Loucy (cell line): ENCODE results near the gene NPB.

ENCODE experiments used
- H2AFZ ChIP-seq: fragments of 200-600 bp; sonication (generic); 2 replicates; pipeline ENCODE4 v1.6.0; 2016; ENCODE audit warnings: antibody characterized with exemption, mild to moderate bottlenecking, low read length, moderate library complexity
- H3F3A ChIP-seq: fragments of 200-600 bp; 2 replicates; pipeline ENCODE4 v1.6.0; 2016; ENCODE audit warnings: antibody characterized with exemption, low read depth, mild to moderate bottlenecking
- H3K27me3 ChIP-seq: fragments of 200-600 bp; sonication (generic); 2 replicates; pipeline ENCODE4 v1.6.1; 2014; ENCODE audit warnings: low read length, mild to moderate bottlenecking; ENCODE audit not compliant: insufficient read depth, poor library complexity, severe bottlenecking
- H3K36me3 ChIP-seq: fragments of 200-600 bp; sonication (generic); 2 replicates; pipeline ENCODE4 v1.6.1; 2016; ENCODE audit warnings: low read length; ENCODE audit not compliant: insufficient read depth
- H3K4me1 ChIP-seq: fragments of 200-600 bp; sonication (generic); 2 replicates; pipeline ENCODE4 v1.5.1; 2014; ENCODE audit warnings: low read length, mild to moderate bottlenecking; ENCODE audit not compliant: insufficient read depth, poor library complexity, severe bottlenecking
- H3K4me2 ChIP-seq: fragments of 200-600 bp; sonication (generic); 2 replicates; pipeline ENCODE4 v1.6.0; 2014; ENCODE audit warnings: antibody characterized with exemption, low read length, low read depth, mild to moderate bottlenecking; ENCODE audit not compliant: poor library complexity, severe bottlenecking
- H3K4me3 ChIP-seq: fragments of 200-600 bp; sonication (generic); 2 replicates; pipeline ENCODE4 v1.5.1; 2014; ENCODE audit warnings: low read length, mild to moderate bottlenecking, mixed read lengths; ENCODE audit not compliant: poor library complexity, severe bottlenecking
- H3K79me2 ChIP-seq: fragments of 200-600 bp; sonication (generic); 2 replicates; pipeline ENCODE4 v1.6.1; 2014; ENCODE audit warnings: low read length; ENCODE audit not compliant: insufficient read depth
- H3K9ac ChIP-seq: fragments of 200-600 bp; sonication (generic); 2 replicates; pipeline ENCODE4 v1.6.0; 2014; ENCODE audit warnings: mild to moderate bottlenecking, low read depth, low read length, moderate library complexity; ENCODE audit not compliant: poor library complexity, severe bottlenecking
- H3K9me2 ChIP-seq: fragments of 200-600 bp; sonication (generic); replicated peaks from 2 replicates; pipeline ENCODE4 v1.6.1; 2016; ENCODE audit warnings: low read depth, low read length, mixed read lengths
- H3K9me3 ChIP-seq: fragments of 200-600 bp; sonication (generic); 2 replicates; pipeline ENCODE4 v1.6.1; 2014; ENCODE audit warnings: mild to moderate bottlenecking, antibody characterized with exemption, low read length, low read depth; ENCODE audit not compliant: insufficient read depth
- H4K20me1 ChIP-seq: fragments of 200-600 bp; sonication (generic); 2 replicates; pipeline ENCODE4 v1.6.0; 2014; ENCODE audit warnings: antibody characterized with exemption, low read length, mild to moderate bottlenecking; ENCODE audit not compliant: insufficient read depth, poor library complexity, severe bottlenecking
- EZH2phosphoT487 ChIP-seq: fragments of 200-600 bp; IDR thresholded peaks from 2 replicates; pipeline ENCODE4 v1.6.1; 2018; ENCODE audit warnings: antibody characterized with exemption, mild to moderate bottlenecking, moderate library complexity, borderline replicate concordance
- TF ChIP-seq, protein P1 (sequence below): fragments of 200-600 bp; sonication (generic); conservative IDR thresholded peaks from 2 replicates; pipeline ENCODE4 v1.5.1; 2014; ENCODE audit warnings: mild to moderate bottlenecking, antibody characterized with exemption, low read length

Gene NPB

DNA sequence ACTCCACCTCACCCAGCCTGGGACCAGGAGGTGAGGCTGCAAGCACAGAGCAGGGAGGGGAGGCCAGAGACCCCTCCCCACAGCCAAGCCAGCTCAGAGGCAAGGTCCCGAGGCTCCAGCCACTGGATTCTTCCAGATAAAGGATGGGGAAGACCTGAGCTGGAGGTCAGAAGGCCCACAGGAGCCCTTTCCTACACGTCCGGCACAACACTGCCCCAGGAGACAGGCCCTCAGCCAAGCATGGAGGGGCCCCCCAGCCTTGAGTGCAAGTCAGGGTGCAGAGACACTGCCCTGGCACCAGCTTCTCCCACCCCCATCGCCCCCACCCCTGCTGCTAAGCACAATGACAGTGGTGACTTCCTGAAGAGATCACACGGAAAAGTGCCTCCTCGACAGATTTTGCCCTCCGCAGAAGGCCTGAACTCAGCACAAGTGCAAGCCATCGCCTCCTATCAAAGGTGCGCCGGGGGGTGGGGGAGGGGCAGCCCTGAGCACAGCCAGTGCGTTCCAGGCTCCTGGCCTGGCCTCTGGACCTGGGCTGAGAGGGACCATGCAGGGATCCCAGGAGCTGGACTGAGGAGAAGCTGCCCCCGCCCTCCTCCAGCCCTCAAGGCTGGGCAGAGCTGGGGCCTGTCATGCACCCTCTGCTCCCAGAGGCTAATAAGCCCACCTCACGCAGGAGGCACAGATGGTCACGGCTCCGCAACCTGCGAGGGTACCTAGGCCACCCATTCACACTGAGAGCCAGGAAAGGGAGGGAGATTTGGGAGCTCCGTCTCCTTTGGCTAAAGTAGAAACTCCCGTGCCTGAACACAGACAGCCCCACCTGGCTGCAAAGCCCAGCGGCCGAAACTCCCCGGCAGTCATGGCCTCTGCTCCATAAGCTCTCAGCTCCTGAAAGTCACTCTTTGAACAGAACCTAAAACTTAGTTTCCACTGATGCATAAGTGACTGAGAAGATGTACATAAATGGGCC lies 22.8 kb downstream of the NPB start:
- Histone ChIP-seq H3F3A (no peaks in the 10 kb centered on the region), H3K9me3 (no peaks in the 10 kb centered on the region), H3K79me2 (peaks cover 48% of the 10 kb centered on the region), H3K36me3 (0 out of 2 replicates have a peak, but pooled peaks cover 2% of the 10 kb centered on the region), H2AFZ (no peak overlapping the region), H3K4me3 (peak overlapping the region; percentile 49), H4K20me1 (peaks cover 14% of the 10 kb centered on the region), H3K4me2 (peak overlapping the region; percentile 50), H3K9ac (peak overlapping the region; percentile 82), H3K4me1 (peaks cover 22% of the 10 kb centered on the region), H3K27me3 (no peaks in the 10 kb centered on the region), H3K9me2 (no peaks in the 10 kb centered on the region)
- TF ChIP-seq, protein P1, sequence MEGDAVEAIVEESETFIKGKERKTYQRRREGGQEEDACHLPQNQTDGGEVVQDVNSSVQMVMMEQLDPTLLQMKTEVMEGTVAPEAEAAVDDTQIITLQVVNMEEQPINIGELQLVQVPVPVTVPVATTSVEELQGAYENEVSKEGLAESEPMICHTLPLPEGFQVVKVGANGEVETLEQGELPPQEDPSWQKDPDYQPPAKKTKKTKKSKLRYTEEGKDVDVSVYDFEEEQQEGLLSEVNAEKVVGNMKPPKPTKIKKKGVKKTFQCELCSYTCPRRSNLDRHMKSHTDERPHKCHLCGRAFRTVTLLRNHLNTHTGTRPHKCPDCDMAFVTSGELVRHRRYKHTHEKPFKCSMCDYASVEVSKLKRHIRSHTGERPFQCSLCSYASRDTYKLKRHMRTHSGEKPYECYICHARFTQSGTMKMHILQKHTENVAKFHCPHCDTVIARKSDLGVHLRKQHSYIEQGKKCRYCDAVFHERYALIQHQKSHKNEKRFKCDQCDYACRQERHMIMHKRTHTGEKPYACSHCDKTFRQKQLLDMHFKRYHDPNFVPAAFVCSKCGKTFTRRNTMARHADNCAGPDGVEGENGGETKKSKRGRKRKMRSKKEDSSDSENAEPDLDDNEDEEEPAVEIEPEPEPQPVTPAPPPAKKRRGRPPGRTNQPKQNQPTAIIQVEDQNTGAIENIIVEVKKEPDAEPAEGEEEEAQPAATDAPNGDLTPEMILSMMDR: no peak
- no peak for TF ChIP-seq EZH2phosphoT487

DNA sequence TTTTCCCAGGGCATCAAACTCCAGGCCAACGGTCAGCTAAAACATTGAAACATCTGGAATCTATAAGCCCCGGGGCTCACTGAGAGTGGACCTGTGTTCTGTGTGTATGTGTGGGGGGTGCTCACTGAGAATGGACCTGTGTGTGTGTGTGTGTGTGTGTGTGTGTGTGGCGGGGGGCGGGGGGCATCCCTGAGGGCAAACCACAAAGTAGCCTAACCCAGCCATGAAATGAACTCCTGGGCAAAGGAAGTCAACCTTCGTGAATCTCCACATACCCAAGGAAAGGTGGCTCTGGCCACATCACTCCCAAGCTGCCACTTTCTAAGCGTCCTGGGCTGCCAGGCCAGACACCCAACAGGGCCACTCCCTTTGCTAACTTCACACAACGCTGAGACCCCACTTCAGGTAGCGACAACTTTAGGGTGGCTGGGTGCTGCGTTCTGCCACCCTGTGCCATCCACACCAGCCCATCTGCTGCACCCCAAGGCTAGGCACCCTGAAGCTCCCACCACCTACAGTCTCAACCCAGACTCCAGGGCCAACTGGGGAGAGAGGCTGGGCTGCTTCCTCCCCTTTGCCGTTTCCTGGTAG lies 23.9 kb downstream of the NPB start:
- peaks cover 44% of the 10 kb centered on the region for H3K79me2 ChIP-seq
- H3K4me1 ChIP-seq: peaks cover 22% of the 10 kb centered on the region
- peaks cover 14% of the 10 kb centered on the region for H4K20me1 ChIP-seq

DNA sequence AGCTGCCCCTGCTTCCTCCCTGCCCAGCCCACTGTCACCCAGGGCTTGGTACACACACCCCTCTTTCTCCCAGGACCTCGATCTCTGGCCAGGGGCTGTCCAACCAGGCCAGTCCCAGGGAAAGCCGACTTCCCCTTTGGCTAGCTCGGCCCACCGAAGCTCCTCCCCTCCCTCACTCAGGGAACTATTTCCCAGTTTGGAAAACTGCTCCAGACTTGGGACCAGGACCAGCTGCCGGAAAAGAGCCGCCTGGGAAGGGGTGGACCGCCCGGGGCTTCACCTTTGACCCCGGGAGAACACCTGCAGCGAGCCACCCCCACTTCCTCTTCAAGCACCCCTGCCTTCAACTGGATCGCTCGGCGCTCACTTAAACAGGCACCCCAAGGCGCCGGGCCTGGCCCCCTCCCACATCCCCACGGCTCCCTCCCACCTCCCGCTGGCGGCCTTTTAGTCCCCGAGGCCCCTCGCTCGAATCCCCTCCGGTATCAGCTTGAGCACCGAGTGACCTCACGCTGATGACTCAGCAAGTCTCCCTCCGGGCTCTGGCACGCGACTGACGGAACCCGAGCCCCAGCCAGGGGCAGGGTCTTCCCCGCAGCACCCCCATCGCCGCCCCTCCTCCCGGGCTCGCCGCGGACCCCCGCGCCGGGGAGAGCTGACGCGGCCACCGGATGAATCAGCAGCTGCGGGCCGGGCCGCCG lies 24.6 kb downstream of the NPB start:
- peak overlapping the region; percentile 93 for H3K4me3 ChIP-seq
- H3K27me3 ChIP-seq: no peaks in the 10 kb centered on the region
- TF ChIP-seq, protein P1: no peak
- TF ChIP-seq EZH2phosphoT487: no peak
- peak overlapping the region; percentile 90 for H3K4me2 ChIP-seq
- no peaks in the 10 kb centered on the region for H3F3A ChIP-seq
- H4K20me1 ChIP-seq: peaks cover 14% of the 10 kb centered on the region
- peaks cover 42% of the 10 kb centered on the region for H3K79me2 ChIP-seq
- H3K36me3 ChIP-seq: no peaks in the 10 kb centered on the region
- H2AFZ ChIP-seq: peak overlapping the region; percentile 51
- peak overlapping the region; percentile 82 for H3K9ac ChIP-seq
- H3K4me1 ChIP-seq: peaks cover 22% of the 10 kb centered on the region
- no peaks in the 10 kb centered on the region for H3K9me3 ChIP-seq
- H3K9me2 ChIP-seq: no peaks in the 10 kb centered on the region

More for the DNA sequence above, 23.9 kb downstream of the NPB start:
- H3K4me3 ChIP-seq: peak overlapping the region; percentile 93
- H3K9me3 ChIP-seq: no peaks in the 10 kb centered on the region
- H3F3A ChIP-seq: no peaks in the 10 kb centered on the region
- peak overlapping the region; percentile 90 for H3K4me2 ChIP-seq
- peak overlapping the region; percentile 82 for H3K9ac ChIP-seq
- no peaks in the 10 kb centered on the region for H3K27me3 ChIP-seq
- no peak overlapping the region; the same call in 1 of the 2 replicates for H2AFZ ChIP-seq
- no peaks in the 10 kb centered on the region for H3K9me2 ChIP-seq
- no peaks in the 10 kb centered on the region for H3K36me3 ChIP-seq
- TF ChIP-seq, protein P1: no peak
- no peak for TF ChIP-seq EZH2phosphoT487
